Loucy (cell line): ENCODE measurements around the gene FAM168A.

ENCODE experiments used
- H2AFZ ChIP-seq: fragments of 200-600 bp; sonication (generic); 2 replicates; pipeline ENCODE4 v1.6.0; 2016; ENCODE audit warnings: antibody characterized with exemption, mild to moderate bottlenecking, low read length, moderate library complexity
- H3F3A ChIP-seq: fragments of 200-600 bp; 2 replicates; pipeline ENCODE4 v1.6.0; 2016; ENCODE audit warnings: antibody characterized with exemption, low read depth, mild to moderate bottlenecking
- H3K27me3 ChIP-seq: fragments of 200-600 bp; sonication (generic); 2 replicates; pipeline ENCODE4 v1.6.1; 2014; ENCODE audit warnings: low read length, mild to moderate bottlenecking; ENCODE audit not compliant: insufficient read depth, poor library complexity, severe bottlenecking
- H3K36me3 ChIP-seq: fragments of 200-600 bp; sonication (generic); 2 replicates; pipeline ENCODE4 v1.6.1; 2016; ENCODE audit warnings: low read length; ENCODE audit not compliant: insufficient read depth
- H3K4me1 ChIP-seq: fragments of 200-600 bp; sonication (generic); 2 replicates; pipeline ENCODE4 v1.5.1; 2014; ENCODE audit warnings: low read length, mild to moderate bottlenecking; ENCODE audit not compliant: insufficient read depth, poor library complexity, severe bottlenecking
- H3K4me2 ChIP-seq: fragments of 200-600 bp; sonication (generic); 2 replicates; pipeline ENCODE4 v1.6.0; 2014; ENCODE audit warnings: antibody characterized with exemption, low read length, low read depth, mild to moderate bottlenecking; ENCODE audit not compliant: poor library complexity, severe bottlenecking
- H3K4me3 ChIP-seq: fragments of 200-600 bp; sonication (generic); 2 replicates; pipeline ENCODE4 v1.5.1; 2014; ENCODE audit warnings: low read length, mild to moderate bottlenecking, mixed read lengths; ENCODE audit not compliant: poor library complexity, severe bottlenecking
- H3K79me2 ChIP-seq: fragments of 200-600 bp; sonication (generic); 2 replicates; pipeline ENCODE4 v1.6.1; 2014; ENCODE audit warnings: low read length; ENCODE audit not compliant: insufficient read depth
- H3K9ac ChIP-seq: fragments of 200-600 bp; sonication (generic); 2 replicates; pipeline ENCODE4 v1.6.0; 2014; ENCODE audit warnings: mild to moderate bottlenecking, low read depth, low read length, moderate library complexity; ENCODE audit not compliant: poor library complexity, severe bottlenecking
- H3K9me2 ChIP-seq: fragments of 200-600 bp; sonication (generic); replicated peaks from 2 replicates; pipeline ENCODE4 v1.6.1; 2016; ENCODE audit warnings: low read depth, low read length, mixed read lengths
- H3K9me3 ChIP-seq: fragments of 200-600 bp; sonication (generic); 2 replicates; pipeline ENCODE4 v1.6.1; 2014; ENCODE audit warnings: mild to moderate bottlenecking, antibody characterized with exemption, low read length, low read depth; ENCODE audit not compliant: insufficient read depth
- H4K20me1 ChIP-seq: fragments of 200-600 bp; sonication (generic); 2 replicates; pipeline ENCODE4 v1.6.0; 2014; ENCODE audit warnings: antibody characterized with exemption, low read length, mild to moderate bottlenecking; ENCODE audit not compliant: insufficient read depth, poor library complexity, severe bottlenecking
- EZH2phosphoT487 ChIP-seq: fragments of 200-600 bp; IDR thresholded peaks from 2 replicates; pipeline ENCODE4 v1.6.1; 2018; ENCODE audit warnings: antibody characterized with exemption, mild to moderate bottlenecking, moderate library complexity, borderline replicate concordance
- TF ChIP-seq, protein P1 (sequence below): fragments of 200-600 bp; sonication (generic); conservative IDR thresholded peaks from 2 replicates; pipeline ENCODE4 v1.5.1; 2014; ENCODE audit warnings: mild to moderate bottlenecking, antibody characterized with exemption, low read length

Gene FAM168A

DNA sequence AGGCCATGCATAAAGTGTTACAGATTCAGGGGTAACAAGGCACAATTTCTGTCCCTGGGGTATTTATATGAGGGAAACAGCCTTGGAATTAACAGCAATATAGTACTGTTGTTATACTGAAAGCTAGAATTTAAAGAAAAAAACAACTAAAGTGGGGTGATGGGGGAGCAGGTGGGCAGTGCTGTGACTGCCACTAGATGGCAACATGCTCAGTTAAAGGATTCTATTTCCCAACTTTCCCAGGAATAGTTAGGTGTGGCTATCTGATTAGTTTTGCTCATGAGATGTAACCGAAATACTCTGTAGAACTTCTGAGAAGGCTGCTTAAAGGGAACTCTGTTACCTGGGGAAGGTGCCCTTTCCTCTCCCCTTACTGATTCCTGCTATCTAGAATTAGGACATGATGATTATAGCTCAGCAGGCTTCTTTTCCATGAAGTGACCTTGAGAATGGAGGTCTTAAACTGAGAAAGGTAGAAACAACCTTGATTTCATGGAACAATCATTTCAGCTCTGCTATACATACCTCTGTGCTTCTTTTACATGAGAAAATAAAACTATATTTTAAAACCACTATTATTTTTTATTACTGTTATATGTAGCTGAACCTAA lies 119.1 kb downstream of the FAM168A start:
- no peak overlapping the region for H2AFZ ChIP-seq
- no peaks in the 10 kb centered on the region for H3K9me3 ChIP-seq
- H3K4me1 ChIP-seq, result peaks cover 16% of the 10 kb centered on the region
- H3K27me3 ChIP-seq, result no peaks in the 10 kb centered on the region
- H3F3A ChIP-seq, result no peaks in the 10 kb centered on the region
- H4K20me1 ChIP-seq, result peaks cover 6% of the 10 kb centered on the region
- H3K36me3 ChIP-seq, result no peaks in the 10 kb centered on the region
- TF ChIP-seq, protein P1, sequence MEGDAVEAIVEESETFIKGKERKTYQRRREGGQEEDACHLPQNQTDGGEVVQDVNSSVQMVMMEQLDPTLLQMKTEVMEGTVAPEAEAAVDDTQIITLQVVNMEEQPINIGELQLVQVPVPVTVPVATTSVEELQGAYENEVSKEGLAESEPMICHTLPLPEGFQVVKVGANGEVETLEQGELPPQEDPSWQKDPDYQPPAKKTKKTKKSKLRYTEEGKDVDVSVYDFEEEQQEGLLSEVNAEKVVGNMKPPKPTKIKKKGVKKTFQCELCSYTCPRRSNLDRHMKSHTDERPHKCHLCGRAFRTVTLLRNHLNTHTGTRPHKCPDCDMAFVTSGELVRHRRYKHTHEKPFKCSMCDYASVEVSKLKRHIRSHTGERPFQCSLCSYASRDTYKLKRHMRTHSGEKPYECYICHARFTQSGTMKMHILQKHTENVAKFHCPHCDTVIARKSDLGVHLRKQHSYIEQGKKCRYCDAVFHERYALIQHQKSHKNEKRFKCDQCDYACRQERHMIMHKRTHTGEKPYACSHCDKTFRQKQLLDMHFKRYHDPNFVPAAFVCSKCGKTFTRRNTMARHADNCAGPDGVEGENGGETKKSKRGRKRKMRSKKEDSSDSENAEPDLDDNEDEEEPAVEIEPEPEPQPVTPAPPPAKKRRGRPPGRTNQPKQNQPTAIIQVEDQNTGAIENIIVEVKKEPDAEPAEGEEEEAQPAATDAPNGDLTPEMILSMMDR, result peak; percentile 98
- no peak for TF ChIP-seq EZH2phosphoT487
- no peaks in the 10 kb centered on the region for H3K9me2 ChIP-seq
- peaks cover 81% of the 10 kb centered on the region for H3K79me2 ChIP-seq
- H3K4me2 ChIP-seq, result no peak overlapping the region
- H3K4me3 ChIP-seq, result no peak overlapping the region
- H3K9ac ChIP-seq, result no peak overlapping the region

DNA sequence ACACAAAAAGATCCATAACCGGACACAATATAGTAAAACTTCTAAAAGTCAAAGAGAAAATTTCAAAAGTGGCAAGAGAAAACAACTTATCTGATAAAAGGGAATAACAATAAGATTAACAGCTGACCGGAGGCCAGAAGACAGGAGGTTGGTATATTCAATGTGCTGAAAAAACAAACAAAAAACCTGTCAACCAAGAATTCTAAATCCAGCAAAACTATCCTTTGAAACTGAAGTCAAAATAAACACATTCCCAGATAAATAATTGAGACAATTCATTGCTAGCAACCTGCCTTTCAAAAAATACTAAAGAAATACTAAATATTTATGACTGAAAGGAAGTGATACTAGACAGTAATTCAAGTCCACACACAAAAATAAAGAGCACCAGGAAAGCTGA lies 120.4 kb downstream of the FAM168A start:
- H3K9me2 ChIP-seq, result no peaks in the 10 kb centered on the region
- H3F3A ChIP-seq, result no peaks in the 10 kb centered on the region
- peaks cover 6% of the 10 kb centered on the region for H4K20me1 ChIP-seq
- H3K27me3 ChIP-seq, result no peaks in the 10 kb centered on the region
- H3K4me2 ChIP-seq, result no peak overlapping the region
- TF ChIP-seq EZH2phosphoT487, result no peak
- TF ChIP-seq, protein P1, result no peak
- no peak overlapping the region for H3K4me3 ChIP-seq
- H3K9me3 ChIP-seq, result no peaks in the 10 kb centered on the region
- H3K4me1 ChIP-seq, result peaks cover 6% of the 10 kb centered on the region
- H2AFZ ChIP-seq, result no peak overlapping the region
- no peaks in the 10 kb centered on the region for H3K36me3 ChIP-seq
- H3K79me2 ChIP-seq, result peaks cover 78% of the 10 kb centered on the region
- no peak overlapping the region for H3K9ac ChIP-seq

DNA sequence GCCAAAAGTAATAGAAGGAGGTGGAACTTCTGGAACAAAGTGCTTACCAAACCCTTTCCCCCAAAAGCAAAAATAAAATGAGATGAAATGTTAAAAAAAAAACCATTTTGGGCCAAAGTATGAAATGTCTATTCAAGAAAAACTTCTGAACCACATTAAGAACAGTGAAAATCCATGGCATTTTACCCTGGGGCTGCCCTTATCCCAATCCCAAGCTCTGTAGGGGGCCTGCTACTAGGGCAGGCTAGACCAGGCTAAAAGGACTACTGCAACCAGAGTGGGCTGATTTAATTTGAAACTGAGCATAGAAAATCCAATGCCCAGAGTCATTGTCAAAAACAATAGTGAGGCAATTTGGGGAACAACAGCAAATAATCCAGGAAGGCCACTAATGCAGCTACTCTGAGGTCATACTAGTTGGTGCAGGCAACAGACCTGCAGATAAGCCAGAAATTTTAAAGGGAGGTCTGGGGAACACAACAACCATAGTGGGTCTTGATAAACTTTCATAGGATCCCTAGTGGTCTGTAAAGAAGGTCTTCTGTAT lies 122.3 kb downstream of the FAM168A start:
- Histone ChIP-seq H2AFZ (no peak overlapping the region), H3K4me2 (no peak overlapping the region), H3K4me3 (no peak overlapping the region), H3K79me2 (peaks cover 75% of the 10 kb centered on the region), H3K9me2 (no peaks in the 10 kb centered on the region), H4K20me1 (peaks cover 6% of the 10 kb centered on the region), H3K9me3 (no peaks in the 10 kb centered on the region), H3K4me1 (peaks cover 5% of the 10 kb centered on the region), H3K27me3 (no peaks in the 10 kb centered on the region), H3F3A (no peaks in the 10 kb centered on the region), H3K36me3 (no peaks in the 10 kb centered on the region), H3K9ac (no peak overlapping the region)
- TF ChIP-seq, protein P1, result no peak
- TF ChIP-seq EZH2phosphoT487, result no peak
